GM18499 (cell line): ENCODE results near the gene VEGFA.

ENCODE experiments used
- ATAC-seq: cut with Tn5 transposase; IDR thresholded peaks from one replicate; pipeline ENCODE4 v1.9.1; 2021; ENCODE audit warnings: moderate number of reproducible peaks; ENCODE audit not compliant: insufficient read depth, unreplicated experiment

VEGFA gene

DNA sequence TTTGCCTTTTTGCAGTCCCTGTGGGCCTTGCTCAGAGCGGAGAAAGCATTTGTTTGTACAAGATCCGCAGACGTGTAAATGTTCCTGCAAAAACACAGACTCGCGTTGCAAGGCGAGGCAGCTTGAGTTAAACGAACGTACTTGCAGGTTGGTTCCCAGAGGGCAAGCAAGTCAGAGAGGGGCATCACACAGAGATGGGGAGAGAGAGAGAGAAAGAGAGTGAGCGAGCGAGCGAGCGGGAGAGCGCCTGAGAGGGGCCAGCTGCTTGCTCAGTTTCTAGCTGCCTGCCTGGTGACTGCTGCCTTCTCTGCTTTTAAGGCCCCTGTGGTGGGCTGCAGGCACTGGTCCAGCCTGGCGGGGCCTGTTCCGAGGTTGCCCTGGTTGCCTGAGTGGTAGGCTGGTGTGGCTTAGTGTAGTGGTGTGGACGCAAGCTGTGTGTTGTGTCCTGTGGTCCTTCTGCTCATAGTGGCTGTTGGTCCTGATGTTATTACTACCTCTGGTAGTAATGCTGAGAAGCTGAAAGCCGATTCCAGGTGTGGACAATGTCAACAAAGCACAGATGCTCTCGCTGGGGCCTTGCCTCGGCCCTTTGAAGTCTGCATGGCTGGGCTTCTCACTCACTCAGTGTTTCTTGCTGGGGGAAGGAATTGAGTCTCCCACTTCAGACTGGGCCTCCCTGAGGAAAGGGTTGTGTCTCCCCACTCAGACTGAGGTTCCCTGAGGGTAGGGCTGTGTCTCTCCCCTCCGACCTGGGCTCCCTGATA is 12.1 kb downstream of the VEGFA start:
- ATAC-seq, result no peak

DNA sequence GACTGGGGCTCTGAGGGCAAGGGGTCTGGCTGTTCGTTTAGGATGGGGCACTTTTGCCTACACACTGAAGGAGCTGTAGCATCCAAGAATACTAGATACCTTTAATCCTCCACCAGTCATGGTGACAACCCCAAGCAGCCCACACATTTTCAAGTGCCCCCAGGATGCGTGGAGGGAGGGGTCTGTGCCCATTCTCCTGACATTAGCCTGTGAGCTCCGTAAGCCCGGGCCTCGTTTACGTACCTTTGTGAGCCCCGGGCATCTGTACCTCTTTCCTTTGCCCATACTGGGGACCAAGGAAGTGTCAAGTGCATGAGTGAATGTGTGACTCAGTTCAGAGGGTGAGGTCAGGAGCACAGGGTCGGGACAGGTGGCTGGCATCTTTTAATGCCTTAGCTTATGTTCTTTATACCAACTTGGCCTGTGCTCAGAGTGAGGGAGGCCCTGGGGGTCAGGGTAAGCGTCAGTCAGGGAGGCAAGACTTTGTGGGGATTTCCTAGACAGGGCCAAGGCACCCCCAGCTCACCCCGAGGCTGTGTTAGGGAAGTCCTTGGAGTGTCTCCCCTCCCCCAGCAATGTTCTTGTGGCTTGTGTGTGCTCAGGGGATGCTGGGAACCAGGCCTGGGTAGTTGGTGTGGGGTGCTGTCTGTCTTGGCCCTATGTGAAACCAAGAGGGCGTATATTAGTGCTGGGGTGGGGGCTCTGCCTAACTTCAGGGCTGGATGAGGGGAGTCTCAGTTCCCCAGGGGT is 12.9 kb downstream of the VEGFA start:
- no peak for ATAC-seq

DNA sequence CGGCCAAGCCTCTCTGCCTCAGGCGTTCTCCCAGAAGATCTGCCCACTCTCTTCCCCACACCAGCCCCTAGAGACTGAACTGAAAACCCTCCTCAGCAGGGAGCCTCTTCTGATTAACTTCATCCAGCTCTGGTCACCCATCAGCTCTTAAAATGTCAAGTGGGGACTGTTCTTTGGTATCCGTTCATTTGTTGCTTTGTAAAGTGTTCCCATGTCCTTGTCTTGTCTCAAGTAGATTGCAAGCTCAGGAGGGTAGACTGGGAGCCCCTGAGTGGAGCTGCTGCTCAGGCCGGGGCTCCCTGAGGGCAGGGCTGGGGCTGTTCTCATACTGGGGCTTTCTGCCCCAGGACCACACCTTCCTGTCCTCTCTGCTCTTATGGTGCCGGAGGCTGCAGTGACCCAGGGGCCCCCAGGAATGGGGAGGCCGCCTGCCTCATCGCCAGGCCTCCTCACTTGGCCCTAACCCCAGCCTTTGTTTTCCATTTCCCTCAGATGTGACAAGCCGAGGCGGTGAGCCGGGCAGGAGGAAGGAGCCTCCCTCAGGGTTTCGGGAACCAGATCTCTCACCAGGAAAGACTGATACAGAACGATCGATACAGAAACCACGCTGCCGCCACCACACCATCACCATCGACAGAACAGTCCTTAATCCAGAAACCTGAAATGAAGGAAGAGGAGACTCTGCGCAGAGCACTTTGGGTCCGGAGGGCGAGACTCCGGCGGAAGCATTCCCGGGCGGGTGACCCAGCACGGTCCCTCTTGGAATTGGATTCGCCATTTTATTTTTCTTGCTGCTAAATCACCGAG is 14.2 kb downstream of the VEGFA start:
- no peak for ATAC-seq

DNA sequence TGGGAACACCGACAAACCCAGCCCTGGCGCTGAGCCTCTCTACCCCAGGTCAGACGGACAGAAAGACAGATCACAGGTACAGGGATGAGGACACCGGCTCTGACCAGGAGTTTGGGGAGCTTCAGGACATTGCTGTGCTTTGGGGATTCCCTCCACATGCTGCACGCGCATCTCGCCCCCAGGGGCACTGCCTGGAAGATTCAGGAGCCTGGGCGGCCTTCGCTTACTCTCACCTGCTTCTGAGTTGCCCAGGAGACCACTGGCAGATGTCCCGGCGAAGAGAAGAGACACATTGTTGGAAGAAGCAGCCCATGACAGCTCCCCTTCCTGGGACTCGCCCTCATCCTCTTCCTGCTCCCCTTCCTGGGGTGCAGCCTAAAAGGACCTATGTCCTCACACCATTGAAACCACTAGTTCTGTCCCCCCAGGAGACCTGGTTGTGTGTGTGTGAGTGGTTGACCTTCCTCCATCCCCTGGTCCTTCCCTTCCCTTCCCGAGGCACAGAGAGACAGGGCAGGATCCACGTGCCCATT is 15.3 kb downstream of the VEGFA start:
- ATAC-seq, result no peak

DNA sequence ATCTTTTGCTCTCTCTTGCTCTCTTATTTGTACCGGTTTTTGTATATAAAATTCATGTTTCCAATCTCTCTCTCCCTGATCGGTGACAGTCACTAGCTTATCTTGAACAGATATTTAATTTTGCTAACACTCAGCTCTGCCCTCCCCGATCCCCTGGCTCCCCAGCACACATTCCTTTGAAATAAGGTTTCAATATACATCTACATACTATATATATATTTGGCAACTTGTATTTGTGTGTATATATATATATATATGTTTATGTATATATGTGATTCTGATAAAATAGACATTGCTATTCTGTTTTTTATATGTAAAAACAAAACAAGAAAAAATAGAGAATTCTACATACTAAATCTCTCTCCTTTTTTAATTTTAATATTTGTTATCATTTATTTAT is 15.9 kb downstream of the VEGFA start:
- no peak for ATAC-seq

DNA sequence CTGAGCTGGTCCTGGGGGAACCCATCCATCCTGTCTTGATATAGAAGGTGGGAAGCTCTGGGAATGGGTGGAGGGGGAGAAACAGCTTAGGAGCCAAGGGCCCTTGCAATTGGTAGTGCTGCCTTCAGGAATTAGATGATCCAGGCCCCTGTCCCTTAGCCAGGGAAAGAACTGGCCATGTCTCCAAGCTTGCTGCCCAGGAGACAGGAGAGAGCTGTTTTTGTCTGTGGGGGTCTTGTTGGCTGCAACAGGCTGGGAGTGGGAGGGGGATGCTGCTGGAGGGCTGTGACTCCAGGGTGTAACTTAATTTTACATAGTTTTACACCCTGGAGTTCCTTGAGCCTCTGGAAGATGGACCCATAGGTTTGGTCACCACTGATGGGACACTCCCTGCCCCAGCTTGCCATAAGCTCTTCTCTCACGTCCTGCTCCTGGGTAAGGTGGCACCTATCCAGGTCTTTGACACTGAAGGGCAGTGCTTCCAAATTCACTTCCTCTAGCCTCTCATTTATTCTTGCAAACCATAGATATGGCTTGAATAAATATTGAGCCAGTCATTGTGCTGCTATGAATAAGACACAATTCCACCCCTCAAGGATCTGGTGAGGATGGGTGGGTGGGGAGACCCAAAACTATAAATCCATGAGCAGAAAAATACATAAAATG is 16.8 kb downstream of the VEGFA start:
- ATAC-seq, result no peak

DNA sequence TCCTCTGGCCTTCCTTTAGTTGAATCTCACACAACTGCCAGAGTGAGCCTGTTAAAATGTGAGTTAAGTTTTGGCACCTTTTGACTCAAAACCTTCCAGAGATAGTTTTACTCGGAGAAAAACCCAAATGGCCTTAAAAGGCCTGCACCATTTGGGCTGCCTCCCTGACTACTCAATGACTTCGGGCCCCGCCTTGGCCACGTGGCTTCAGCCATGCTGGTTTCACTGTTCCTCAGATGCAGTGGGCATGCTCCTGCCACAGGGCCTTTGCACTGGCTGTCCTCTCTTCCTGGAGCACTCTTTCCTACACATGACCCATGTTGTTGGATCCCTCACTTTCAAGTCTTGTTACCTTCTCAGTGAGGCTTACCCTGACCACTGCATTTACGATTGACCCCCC is 18.3 kb downstream of the VEGFA start:
- ATAC-seq, result no peak

DNA sequence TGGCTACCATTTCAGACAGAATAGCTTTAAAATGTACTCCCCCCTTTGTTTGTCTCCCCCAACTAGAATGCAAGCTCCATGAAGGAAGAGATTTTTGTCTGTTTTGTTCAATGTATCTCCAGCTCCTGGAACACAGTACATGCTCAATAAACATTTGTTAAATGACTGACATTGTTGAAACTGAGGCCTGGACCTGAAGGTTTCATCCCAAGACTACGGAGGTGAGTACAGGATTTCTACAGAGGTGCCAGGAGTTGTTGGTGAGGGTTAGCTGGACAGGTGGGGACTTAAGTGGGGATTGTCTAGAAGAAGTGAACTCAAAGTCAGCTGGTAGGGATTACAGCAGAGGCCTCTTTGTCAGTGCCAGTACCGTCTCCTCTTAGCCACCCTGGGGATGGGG is 19.4 kb downstream of the VEGFA start:
- no peak for ATAC-seq

DNA sequence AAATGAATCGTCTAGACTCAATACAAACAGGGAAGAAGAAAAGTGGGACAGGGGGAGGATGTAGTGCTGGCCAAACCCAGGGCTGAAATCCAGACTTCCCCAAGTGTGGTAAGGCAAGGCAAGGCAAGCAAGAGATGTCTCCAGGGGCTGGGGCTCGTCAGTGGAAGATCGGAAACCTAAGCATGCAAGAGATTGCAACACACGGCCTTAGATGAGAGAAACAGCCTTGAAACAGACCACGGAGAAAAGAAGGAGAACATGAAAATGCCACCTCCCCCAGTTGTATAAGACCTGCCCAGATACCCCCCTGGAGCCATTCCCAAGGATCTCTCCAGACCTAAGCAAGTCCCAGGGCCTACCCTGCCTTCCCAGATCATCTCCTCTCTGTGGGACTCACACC is 20.0 kb downstream of the VEGFA start:
- no peak for ATAC-seq

DNA sequence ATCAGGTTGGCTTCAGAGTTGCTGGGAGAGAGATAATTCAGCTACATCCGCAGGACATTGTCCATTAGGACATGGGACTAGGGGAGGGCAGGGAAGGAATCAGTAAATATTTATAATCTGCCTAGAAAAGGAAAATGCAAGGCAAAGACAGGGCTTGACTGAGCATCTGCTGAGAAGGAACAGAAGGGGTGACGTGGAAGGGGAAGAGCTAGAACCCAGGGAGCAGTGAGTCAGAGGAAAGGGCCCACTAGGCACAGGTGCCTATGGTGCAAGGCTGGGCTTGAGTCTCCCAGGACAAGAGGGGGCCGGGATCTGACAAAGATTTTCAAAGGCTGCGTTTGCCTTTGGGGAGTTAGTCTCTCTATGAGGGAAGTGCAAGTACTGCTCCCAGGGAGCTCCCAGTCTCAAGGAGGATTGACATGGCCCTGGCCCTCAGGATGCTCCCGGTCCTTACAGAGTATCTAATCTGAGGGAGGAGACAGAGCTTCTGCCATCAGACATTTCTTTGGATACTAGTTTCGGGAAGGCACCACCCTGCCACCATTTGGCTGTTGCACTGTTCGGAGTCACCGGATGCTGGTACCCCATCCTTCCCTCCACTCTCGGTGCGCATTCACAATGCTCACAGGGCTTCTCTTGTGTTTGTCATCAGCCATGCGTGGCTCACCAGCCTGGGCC is 21.9 kb downstream of the VEGFA start:
- ATAC-seq, result no peak

DNA sequence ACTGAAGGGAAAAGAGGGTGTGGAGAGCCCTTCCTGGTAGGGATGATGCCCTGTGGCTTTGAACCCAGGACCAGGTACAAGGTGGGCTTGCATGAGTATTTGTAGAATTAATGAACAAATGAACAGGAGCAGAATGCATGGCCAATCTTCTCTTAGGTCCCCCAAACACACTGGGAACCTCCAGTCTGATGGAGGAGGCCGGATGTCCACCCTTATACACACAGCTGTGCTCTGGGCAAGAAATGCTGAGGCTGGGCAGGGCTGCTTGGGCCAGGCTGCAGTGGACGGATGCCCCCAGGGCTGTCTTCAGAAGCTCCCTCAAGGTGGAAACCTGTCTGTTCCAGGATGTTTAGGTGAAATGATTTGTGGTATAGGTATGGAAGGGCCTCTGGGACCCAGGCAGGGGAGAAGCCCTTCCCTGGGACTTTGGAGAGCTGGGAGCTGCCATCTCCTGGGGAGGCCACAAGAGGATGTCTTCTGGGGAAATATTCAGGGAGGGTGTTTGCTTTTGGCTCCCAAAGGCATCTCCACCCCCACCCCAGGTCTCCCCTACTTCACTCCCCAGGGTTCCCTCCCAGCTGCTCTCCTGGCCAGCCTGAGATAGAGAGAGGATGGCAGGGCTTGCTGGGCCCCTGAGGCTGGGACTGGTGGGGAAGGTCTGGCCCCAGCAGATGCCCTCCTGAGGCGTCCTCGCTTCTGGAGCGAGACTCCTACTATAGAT is 23.3 kb downstream of the VEGFA start:
- ATAC-seq, result no peak

DNA sequence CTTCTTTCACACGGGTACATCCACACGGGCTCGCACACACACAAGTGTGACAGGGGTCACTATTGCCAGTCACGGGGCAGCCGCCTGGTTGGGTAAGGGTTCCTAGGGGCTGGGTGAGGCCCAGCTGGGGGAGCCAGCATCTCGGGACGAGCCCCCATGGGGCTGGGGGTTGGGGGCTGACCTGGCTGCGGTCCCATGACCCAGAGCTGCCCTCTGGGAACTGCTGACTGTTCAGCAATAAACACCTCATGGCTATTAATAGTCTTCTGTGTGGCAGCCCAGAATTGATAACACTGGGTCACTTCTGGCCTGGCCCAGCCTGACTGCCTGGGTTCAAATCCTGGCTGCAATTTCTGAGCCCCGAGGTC is 23.8 kb downstream of the VEGFA start:
- no peak for ATAC-seq

DNA sequence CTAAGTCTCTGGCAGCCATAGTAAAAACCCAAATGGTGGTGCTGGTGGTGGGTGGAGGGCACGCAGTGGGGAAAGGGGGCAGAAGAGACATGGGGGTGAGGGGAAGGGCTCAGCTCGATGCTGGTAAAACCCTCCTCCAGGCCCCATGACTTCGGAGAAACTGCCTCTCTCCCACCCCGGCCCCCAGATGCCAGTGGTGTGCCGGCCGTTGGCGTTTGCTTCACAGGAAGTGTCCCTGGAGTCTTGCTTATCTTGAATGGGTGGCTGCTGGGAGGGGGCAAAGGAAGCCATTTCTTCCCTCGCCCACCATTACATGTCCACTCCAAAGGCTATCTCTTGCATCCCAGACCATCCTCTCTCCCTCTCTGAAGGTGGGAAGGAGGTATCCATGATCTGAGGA is 25.4 kb downstream of the VEGFA start:
- no peak for ATAC-seq

DNA sequence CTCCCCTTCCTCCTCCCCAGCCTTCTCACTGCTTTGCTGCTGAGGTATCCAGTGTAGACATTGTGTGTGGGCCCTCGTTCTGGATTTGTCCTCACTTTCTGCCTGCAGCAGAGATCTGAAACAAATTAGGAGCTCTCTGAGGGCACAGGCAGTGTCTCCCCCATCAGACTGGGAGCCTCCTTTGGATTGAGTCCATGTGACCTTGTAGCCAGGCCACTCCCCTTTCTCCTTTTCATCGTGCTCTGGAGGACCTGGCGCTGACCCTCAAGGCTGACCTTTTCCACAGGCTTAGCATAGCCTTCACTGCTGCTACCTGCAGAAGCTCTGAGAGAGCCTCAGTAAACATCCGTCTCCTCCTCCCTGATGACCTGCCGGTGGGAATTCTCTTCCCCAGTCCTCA is 26.2 kb downstream of the VEGFA start:
- ATAC-seq, result no peak

DNA sequence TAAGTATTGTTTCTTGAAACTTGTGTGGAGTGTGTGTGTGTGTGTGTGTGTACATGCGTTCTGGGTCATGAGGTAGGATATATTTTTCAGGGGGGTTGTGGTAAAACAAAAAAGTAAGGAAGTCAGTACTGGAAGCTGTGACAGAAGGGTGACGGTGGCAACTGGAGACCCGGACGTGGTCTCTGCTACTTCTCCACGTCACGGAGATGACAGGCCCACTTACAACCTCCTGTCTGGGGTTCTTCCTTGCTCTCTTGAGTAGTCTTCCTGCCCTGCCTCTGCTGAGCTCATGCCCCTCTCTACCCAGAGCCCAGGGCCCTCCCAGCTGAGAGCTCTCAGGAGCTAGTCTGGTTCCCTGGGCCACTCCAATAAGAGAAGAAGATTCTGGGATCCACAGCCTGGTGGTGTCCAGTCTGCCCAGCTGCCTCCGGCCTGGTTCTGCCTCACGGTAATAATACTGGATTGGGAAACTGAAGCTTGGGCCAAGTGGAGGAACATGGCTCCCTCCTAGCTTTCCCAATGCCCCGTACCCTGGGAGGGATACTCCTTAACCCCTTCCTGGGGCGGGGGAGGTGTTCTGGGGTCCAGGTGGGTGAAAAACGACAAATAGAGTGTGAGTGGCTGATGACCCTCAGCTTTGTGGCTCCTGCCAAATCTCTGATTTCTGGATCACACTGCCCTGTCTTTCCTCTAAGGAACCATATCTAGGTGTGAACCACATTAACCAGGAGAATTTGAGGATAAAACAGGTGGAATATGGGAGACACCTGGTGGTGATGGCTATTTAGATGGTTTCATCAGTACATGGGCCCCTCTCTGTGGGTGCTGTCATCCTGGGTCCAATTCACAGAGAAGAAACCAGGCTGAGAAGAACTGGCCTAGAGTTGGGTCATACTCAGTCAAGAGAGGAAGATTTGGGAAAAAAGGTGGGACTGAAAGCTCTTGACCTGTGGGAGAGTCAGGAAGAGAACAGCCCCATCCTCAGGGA is 27.2 kb downstream of the VEGFA start:
- no peak for ATAC-seq

DNA sequence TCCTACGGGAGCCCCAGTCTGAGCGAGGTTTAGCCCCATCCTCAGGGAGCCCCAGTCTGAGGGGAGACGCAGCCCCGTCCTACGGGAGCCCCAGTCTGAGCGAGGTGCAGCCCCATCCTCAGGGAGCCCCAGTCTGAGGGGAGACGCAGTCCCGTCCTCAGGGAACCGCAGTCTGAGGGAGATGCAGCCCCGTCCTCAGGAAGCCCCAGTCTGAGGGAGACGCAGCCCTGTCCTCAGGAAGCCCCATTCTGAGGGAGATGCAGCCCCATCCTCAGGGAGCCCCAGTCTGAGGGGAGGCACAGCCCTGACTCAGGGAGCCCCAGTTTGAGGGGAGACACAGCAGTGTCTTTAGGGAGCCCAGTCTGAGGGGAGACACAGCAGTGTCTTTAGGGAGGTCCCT is 27.9 kb downstream of the VEGFA start:
- no peak for ATAC-seq

DNA sequence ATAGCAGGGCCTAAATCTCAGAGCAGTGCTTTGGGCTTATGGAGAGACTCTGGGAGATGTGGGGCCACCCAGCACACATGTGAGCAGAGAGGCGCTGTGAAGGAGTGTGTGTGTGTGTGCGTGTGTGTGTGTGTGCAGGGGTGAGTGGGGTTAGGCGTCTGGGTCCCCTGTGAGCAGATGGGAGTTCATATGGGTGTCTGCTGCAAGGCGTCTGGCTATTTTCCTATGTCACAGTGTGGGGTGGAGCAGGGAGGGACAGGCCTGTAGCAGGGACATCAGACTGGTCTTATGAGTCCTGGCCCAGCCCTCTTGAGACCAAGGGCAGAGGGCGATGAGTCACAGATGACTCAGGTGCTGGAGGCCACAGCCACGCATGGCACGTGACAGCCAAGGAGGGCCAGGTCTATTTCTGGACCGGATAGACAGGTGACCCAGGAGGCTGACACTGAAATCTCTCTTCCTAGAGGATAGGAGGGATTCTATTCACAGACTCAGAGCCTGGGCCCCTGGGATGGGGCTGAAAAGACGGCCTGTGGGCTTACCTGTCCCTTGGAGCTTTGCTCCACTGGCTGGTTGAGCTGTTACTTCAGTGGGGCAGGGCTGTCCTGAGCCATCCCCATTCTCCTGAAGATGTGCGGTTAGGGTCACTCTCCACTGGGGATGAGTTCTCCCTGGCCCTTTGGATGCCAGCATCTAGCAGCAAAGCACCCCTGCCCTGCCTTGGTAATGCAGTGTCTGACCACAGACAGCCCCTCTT is 28.9 kb downstream of the VEGFA start:
- ATAC-seq, result no peak
